Measurements from ENCODE around the gene AGBL3.

DNA sequence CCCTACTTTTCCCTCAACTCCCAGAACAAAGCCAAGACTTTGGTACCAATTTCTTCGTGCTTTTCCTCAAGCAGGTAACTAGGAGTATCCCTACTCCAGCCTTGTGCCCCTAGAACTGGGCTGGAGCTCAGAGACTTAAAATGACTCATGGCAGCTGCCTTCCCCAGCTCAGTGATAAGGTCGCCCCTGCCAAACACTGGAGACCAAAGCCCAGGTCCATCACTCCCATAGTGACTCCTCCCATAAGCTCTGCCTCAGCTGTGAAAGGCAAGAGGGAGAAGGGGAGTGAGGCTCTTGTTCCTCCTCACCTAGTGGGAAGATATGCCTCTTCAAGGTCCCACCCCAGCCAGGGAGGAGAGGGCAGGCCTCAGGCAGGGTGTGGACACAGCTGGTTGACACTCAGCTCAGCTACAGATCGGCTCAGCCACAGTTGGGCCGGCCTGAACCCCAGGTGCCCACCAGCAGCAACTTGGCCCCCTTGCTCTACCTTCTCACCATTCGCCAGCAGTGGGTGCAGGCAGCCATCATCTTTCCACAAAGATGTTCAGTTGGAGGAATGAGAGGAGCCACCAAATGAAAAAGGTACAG lies 198.0 kb downstream of the AGBL3 start:
- TF ChIP-seq, protein P1, sequence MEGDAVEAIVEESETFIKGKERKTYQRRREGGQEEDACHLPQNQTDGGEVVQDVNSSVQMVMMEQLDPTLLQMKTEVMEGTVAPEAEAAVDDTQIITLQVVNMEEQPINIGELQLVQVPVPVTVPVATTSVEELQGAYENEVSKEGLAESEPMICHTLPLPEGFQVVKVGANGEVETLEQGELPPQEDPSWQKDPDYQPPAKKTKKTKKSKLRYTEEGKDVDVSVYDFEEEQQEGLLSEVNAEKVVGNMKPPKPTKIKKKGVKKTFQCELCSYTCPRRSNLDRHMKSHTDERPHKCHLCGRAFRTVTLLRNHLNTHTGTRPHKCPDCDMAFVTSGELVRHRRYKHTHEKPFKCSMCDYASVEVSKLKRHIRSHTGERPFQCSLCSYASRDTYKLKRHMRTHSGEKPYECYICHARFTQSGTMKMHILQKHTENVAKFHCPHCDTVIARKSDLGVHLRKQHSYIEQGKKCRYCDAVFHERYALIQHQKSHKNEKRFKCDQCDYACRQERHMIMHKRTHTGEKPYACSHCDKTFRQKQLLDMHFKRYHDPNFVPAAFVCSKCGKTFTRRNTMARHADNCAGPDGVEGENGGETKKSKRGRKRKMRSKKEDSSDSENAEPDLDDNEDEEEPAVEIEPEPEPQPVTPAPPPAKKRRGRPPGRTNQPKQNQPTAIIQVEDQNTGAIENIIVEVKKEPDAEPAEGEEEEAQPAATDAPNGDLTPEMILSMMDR (IDR thresholded peaks at IDR 0.05; ENCODE audit: insufficient read depth, low read depth, low read length) = no peak
- no peak for TF ChIP-seq EZH2 (IDR thresholded peaks at IDR 0.05; ENCODE audit: insufficient read depth, low read length)

All from astrocyte (in vitro differentiated cells and primary cell).